ENCODE data around the gene SEMA5A.

Gene SEMA5A

DNA sequence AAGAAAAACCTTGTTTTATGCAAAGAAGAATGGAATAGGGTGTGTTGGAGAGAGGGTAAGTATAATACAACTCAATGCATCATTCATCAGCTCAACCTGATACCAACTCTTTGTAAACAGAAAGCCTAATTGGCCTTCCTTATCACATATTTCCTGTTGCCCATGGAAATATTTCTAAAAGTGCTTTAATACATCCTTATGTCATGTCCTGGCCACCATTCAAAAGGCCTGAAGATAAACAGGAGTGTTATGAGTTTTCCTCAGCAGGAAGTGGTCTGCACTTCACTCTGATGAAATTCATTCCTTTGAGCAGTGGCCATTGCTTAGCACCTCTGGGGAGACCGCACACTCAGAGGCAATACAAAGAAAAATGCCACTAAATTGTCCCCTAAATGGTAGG lies 511.2 kb downstream of the SEMA5A start:
- no peak overlapping the region for H3K27ac ChIP-seq (ENCODE audit: low read length)
- no peak overlapping the region for H3K9ac ChIP-seq (ENCODE audit: low read length)
- H3K36me3 ChIP-seq (ENCODE audit: control insufficient read depth, low read depth, low read length): no peaks in the 10 kb centered on the region
- peaks cover 8% of the 10 kb centered on the region for H3K4me1 ChIP-seq (ENCODE audit: control insufficient read depth, low read depth, low read length)
- peaks cover 5% of the 10 kb centered on the region for H3K27me3 ChIP-seq (ENCODE audit: control insufficient read depth, insufficient read depth, low read length)
- no peak overlapping the region for H3K4me3 ChIP-seq (ENCODE audit: low read length)
- no peaks in the 10 kb centered on the region for H3K9me3 ChIP-seq (ENCODE audit: control insufficient read depth, low read depth, low read length)

DNA sequence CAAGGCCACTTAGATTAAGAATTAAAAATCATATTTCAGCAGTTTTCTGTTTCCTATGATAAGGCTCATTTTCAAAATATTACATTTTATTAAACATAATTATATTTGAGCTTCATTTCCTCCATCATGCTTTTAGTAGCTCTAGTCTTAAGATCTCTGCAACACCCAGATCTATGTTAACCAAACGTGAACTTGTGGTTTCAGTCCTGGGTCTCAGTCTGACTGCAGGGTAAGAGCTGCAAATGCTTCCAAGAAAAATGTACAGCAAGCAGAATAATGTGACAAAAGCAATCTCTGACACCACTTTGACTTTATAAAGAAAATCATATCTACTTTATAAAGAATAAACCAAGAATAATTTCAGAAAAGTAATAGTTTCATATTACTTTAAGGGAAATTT lies 512.4 kb downstream of the SEMA5A start:
- Histone ChIP-seq H3K9me3 (ENCODE audit: control insufficient read depth, low read depth, low read length) (no peaks in the 10 kb centered on the region), H3K9ac (ENCODE audit: low read length) (no peak overlapping the region), H3K27ac (ENCODE audit: low read length) (no peak overlapping the region), H3K36me3 (ENCODE audit: control insufficient read depth, low read depth, low read length) (no peaks in the 10 kb centered on the region), H3K4me1 (ENCODE audit: control insufficient read depth, low read depth, low read length) (peaks cover 7% of the 10 kb centered on the region), H3K4me3 (ENCODE audit: low read length) (no peak overlapping the region), H3K27me3 (ENCODE audit: control insufficient read depth, insufficient read depth, low read length) (peaks cover 5% of the 10 kb centered on the region)

DNA sequence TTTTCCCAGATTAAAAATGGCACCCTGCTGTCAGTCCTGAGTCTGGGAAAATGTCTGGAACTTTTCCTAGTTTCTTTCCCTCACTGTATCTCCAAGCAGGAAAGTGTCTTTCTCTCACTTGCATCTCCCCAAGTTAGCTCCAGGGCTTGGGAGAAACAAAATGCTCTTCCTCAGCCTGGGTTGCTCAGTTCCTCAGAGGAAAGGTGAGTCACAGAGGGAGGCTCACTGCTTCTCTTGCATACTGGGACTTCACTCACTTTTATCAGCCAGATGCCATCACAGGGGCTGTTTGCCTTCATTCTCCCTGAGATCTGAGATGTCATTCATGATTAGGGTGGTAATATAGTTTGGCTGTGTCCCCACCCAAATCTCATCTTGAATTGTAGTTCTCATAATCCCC lies 519.9 kb downstream of the SEMA5A start:
- no peaks in the 10 kb centered on the region for H3K4me1 ChIP-seq (ENCODE audit: control insufficient read depth, low read depth, low read length)
- no peak overlapping the region for H3K4me3 ChIP-seq (ENCODE audit: low read length)
- no peaks in the 10 kb centered on the region for H3K9me3 ChIP-seq (ENCODE audit: control insufficient read depth, low read depth, low read length)
- H3K27ac ChIP-seq (ENCODE audit: low read length): no peak overlapping the region
- H3K36me3 ChIP-seq (ENCODE audit: control insufficient read depth, low read depth, low read length): no peaks in the 10 kb centered on the region
- no peak overlapping the region for H3K9ac ChIP-seq (ENCODE audit: low read length)
- no peaks in the 10 kb centered on the region for H3K27me3 ChIP-seq (ENCODE audit: control insufficient read depth, insufficient read depth, low read length)

DNA sequence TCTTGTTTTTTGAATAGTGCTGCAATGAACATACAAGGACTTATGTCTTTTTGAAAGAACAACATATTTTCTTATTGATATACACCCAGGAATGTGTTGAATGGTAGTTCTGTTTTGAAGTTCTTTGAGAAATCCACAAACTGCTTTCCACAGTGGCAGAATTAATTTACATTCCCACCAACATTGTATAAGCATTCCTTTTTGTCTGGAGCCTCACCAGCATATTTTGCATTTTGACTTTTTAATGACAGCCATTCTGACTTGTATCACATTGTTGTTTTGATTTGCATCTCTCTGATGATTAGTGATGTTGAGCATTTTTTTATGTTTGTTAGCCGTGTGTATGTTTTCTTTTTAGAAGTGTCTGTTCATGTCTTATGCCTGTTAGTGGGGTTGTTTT lies 524.9 kb downstream of the SEMA5A start:
- H3K27ac ChIP-seq (ENCODE audit: low read length): no peak overlapping the region
- H3K9ac ChIP-seq (ENCODE audit: low read length): no peak overlapping the region
- no peaks in the 10 kb centered on the region for H3K27me3 ChIP-seq (ENCODE audit: control insufficient read depth, insufficient read depth, low read length)
- H3K4me1 ChIP-seq (ENCODE audit: control insufficient read depth, low read depth, low read length): no peaks in the 10 kb centered on the region
- no peak overlapping the region for H3K4me3 ChIP-seq (ENCODE audit: low read length)
- no peaks in the 10 kb centered on the region for H3K9me3 ChIP-seq (ENCODE audit: control insufficient read depth, low read depth, low read length)
- no peaks in the 10 kb centered on the region for H3K36me3 ChIP-seq (ENCODE audit: control insufficient read depth, low read depth, low read length)

DNA sequence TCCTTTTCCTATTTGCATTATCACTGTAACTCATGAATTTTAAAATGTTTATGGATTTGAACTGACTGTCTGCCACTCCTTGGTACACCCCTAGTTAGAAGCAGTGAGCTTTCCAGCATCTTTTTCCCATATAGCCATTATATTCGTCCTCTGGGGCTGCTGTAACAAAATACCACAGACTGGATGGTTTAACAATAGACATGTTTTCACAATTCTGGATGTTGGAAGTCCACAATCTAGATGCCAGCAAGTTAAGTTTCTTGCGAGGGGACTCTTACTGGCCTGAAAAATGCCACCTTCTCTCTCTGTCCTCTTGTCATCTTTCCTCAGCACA lies 530.0 kb downstream of the SEMA5A start:
- H3K27ac ChIP-seq (ENCODE audit: low read length): no peak overlapping the region
- no peaks in the 10 kb centered on the region for H3K27me3 ChIP-seq (ENCODE audit: control insufficient read depth, insufficient read depth, low read length)
- H3K4me3 ChIP-seq (ENCODE audit: low read length): no peak overlapping the region
- H3K9me3 ChIP-seq (ENCODE audit: control insufficient read depth, low read depth, low read length): no peaks in the 10 kb centered on the region
- no peaks in the 10 kb centered on the region for H3K36me3 ChIP-seq (ENCODE audit: control insufficient read depth, low read depth, low read length)
- no peak overlapping the region for H3K9ac ChIP-seq (ENCODE audit: low read length)
- H3K4me1 ChIP-seq (ENCODE audit: control insufficient read depth, low read depth, low read length): no peaks in the 10 kb centered on the region

DNA sequence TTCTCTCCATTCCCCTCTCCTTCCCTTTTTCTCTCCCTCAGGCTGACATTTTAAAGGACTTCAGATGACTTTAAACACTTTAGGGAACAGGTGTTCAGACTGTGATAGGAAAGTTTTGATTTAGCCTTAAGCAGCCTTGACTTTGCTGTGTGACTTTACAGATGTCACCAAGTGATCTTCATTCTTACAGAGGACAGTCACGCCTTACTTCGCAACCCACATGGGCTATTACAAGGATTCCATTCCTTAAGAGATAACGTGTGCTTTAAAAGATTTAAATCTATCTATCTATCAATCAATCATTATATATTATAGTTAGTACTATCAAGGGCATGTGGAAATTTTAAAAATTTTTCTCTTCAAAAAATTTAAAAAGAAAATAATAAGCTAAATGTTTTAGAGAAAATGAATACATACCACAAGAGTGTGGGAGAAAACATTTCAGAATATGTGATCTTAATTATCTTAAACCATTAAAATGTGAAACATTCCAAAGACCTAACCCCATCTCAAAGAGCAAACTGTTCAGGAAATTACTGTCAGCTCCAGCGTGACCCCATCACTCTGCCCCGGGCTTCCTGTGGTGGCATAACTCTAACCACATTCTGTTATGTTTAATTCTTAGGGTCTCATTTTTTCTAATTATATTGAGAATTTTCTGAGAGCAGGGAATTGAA lies 530.5 kb downstream of the SEMA5A start:
- no peaks in the 10 kb centered on the region for H3K4me1 ChIP-seq (ENCODE audit: control insufficient read depth, low read depth, low read length)
- H3K4me3 ChIP-seq (ENCODE audit: low read length): no peak overlapping the region
- H3K27ac ChIP-seq (ENCODE audit: low read length): no peak overlapping the region
- H3K9me3 ChIP-seq (ENCODE audit: control insufficient read depth, low read depth, low read length): no peaks in the 10 kb centered on the region
- H3K9ac ChIP-seq (ENCODE audit: low read length): no peak overlapping the region
- H3K27me3 ChIP-seq (ENCODE audit: control insufficient read depth, insufficient read depth, low read length): no peaks in the 10 kb centered on the region
- no peaks in the 10 kb centered on the region for H3K36me3 ChIP-seq (ENCODE audit: control insufficient read depth, low read depth, low read length)

DNA sequence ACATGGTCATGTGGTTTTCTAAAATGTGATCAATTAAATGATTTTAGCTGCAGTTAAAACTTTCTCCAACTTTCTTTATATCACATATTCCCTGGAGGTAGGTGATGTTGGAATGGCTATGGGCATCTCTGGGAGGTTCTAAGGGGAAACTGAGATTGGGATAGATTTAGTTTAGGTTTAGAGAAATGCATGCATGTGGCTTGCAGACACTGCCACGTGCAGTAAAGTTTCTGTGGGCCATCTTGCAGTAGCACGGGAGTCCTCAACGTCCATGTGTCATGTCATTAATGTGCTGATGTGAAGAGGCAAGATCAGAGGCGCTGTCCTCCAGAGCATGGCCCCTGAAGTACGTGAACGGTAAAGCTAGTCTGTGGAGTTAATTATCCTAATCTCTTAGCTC lies 532.7 kb downstream of the SEMA5A start:
- H3K9ac ChIP-seq (ENCODE audit: low read length): no peak overlapping the region
- no peak overlapping the region for H3K27ac ChIP-seq (ENCODE audit: low read length)

DNA sequence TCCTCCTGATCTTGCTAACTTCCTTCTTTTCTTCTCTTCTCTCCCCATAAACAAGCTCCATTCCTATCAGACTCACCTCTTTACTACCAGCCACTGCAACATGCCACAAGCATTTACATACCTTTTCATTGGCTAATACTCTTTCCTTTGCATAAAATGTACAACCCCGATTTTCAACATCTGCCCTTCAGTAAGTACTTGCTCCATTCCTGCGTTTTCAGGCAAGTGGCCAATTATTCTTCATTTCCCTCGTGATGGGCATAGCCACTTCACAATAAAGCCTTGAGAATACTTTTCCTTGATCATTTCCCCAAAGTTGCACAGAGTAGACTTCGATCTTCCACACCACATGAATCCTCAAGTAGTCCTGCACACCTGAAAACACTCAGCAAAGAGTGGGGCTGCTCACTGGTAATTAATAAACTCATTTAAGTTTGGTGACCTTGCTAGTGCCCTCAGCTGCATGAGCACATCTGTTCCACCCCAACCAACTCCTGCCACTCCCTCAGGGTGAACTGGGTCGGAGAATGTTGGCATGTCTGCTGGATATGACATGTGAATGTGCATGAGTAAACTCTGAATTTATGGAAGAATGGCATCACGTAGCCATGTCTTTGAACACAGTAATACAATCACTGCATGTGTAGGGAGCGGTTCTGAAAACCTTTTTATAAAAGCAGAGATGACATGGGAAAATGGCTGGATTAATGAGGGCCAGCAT lies 535.8 kb downstream of the SEMA5A start:
- no peak overlapping the region for H3K27ac ChIP-seq (ENCODE audit: low read length)
- H3K9ac ChIP-seq (ENCODE audit: low read length): no peak overlapping the region
- H3K4me1 ChIP-seq (ENCODE audit: control insufficient read depth, low read depth, low read length): peaks cover 5% of the 10 kb centered on the region
- H3K27me3 ChIP-seq (ENCODE audit: control insufficient read depth, insufficient read depth, low read length): no peaks in the 10 kb centered on the region
- no peaks in the 10 kb centered on the region for H3K36me3 ChIP-seq (ENCODE audit: control insufficient read depth, low read depth, low read length)
- H3K4me3 ChIP-seq (ENCODE audit: low read length): no peak overlapping the region
- H3K9me3 ChIP-seq (ENCODE audit: control insufficient read depth, low read depth, low read length): no peaks in the 10 kb centered on the region

More for the DNA sequence above, 532.7 kb downstream of the SEMA5A start:
- Histone ChIP-seq H3K4me1 (ENCODE audit: control insufficient read depth, low read depth, low read length) (peaks cover 5% of the 10 kb centered on the region), H3K4me3 (ENCODE audit: low read length) (no peak overlapping the region), H3K27me3 (ENCODE audit: control insufficient read depth, insufficient read depth, low read length) (no peaks in the 10 kb centered on the region), H3K9me3 (ENCODE audit: control insufficient read depth, low read depth, low read length) (no peaks in the 10 kb centered on the region), H3K36me3 (ENCODE audit: control insufficient read depth, low read depth, low read length) (no peaks in the 10 kb centered on the region)

DNA sequence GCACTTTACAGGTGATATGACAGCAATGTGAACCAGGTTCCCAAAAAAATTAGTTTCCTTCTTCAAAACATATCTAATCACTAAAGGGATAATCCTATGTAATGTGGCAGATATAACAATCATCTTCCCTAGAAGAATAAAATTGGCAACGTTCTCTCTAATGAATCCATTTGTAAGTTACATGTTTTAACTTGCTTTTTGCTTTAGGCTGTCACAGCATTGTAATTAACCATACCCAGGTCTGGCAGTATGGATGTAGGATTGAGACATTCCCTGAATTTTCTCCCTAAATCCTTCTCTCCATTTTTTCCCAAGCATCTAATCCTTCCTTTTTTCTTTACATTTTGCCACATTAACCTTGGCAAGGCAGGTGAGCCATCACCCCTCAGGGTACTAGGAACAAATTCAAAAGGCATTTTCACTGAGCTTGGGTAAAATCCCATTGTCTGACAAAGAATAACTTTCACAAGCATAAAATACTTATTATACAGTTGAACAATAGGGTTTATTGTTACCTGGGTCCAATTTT lies 548.3 kb downstream of the SEMA5A start:
- no peaks in the 10 kb centered on the region for H3K9me3 ChIP-seq (ENCODE audit: control insufficient read depth, low read depth, low read length)

DNA sequence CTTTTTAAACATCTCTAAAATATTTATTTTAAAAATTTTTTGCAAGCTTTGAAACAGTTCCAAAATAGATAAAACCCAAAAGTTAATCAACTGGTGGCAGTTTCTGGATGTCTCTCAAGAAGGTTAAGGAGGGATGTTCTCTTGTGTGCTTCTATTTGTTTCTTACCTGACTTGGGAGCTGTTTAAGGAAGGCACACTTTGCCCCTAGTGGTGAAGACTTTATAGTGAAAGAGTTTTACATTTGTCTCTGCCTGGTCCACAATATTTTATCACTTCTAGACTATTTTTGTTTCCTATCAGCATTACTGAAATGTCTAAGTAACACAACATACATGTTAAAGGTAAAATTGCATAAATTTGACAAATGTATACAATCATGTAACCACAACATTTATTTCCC lies 552.8 kb downstream of the SEMA5A start:
- H3K4me1 ChIP-seq (ENCODE audit: control insufficient read depth, low read depth, low read length): peaks cover 3% of the 10 kb centered on the region
- no peaks in the 10 kb centered on the region for H3K27me3 ChIP-seq (ENCODE audit: control insufficient read depth, insufficient read depth, low read length)
- H3K9ac ChIP-seq (ENCODE audit: low read length): no peak overlapping the region
- H3K36me3 ChIP-seq (ENCODE audit: control insufficient read depth, low read depth, low read length): no peaks in the 10 kb centered on the region
- no peak overlapping the region for H3K4me3 ChIP-seq (ENCODE audit: low read length)
- no peaks in the 10 kb centered on the region for H3K9me3 ChIP-seq (ENCODE audit: control insufficient read depth, low read depth, low read length)
- no peak overlapping the region for H3K27ac ChIP-seq (ENCODE audit: low read length)

More for the DNA sequence above, 548.3 kb downstream of the SEMA5A start:
- Histone ChIP-seq H3K4me3 (ENCODE audit: low read length) (no peak overlapping the region), H3K9ac (ENCODE audit: low read length) (no peak overlapping the region), H3K36me3 (ENCODE audit: control insufficient read depth, low read depth, low read length) (no peaks in the 10 kb centered on the region), H3K4me1 (ENCODE audit: control insufficient read depth, low read depth, low read length) (peaks cover 6% of the 10 kb centered on the region), H3K27ac (ENCODE audit: low read length) (no peak overlapping the region), H3K27me3 (ENCODE audit: control insufficient read depth, insufficient read depth, low read length) (no peaks in the 10 kb centered on the region)

Data from iPS-18a (cell line).